ENCODE results near the gene CCNL1. TPM values are rescaled to one million over a fixed set of nuclear protein-coding genes. Genes with fewer than 3 reads are reported as not detected.

The CCNL1 gene
- total and polyA plus RNA-seq, 2 of the 4 experiments (the other 2 are of a cell fraction) = 60.9 to 83.3 TPM

- TF ChIP-seq MAFK (IDR thresholded peaks at IDR 0.05; ENCODE audit: low read depth, low read length) = no peak
These were observed 25.2 kb downstream of the CCNL1 start (continued) for GRCh38 chr3:157134620-157135191.

GRCh38 chr3:157133434-157134320 is 26.3 kb downstream of the CCNL1 start:
- H3K79me1 ChIP-seq (ENCODE audit: low read depth in 1 of 2, low read length in 2 of 2) = peaks cover 0 to 5% of the 10 kb centered on the region in 2 experiments; a peak in 1 of 4 replicates
- ATAC-seq (ENCODE audit: low read depth) (no peak), DNase-seq (no peak)
- no peak overlapping the region for H2AFZ ChIP-seq (replicated peaks; ENCODE audit: low read length, poor library complexity)
- H4K20me1 ChIP-seq (ENCODE audit: insufficient read depth, low read length) = no peaks in the 10 kb centered on the region
- peak overlapping the region; percentile 16; the same call in 1 of the 2 replicates for H2BK120ac ChIP-seq (ENCODE audit: low read depth, low read length)
- peak overlapping the region; percentile 55 for H3K4ac ChIP-seq (ENCODE audit: low read depth, low read length)
- no peak for TF ChIP-seq MAZ (IDR thresholded peaks at IDR 0.05; ENCODE audit: borderline replicate concordance, low read depth, low read length)
- TF ChIP-seq RAD21 (IDR thresholded peaks at IDR 0.05; ENCODE audit: low read length) = no peak
- TF ChIP-seq RCOR1 (IDR thresholded peaks at IDR 0.05; ENCODE audit: insufficient replicate concordance, low read length) = no peak
- TF ChIP-seq USF2 (IDR thresholded peaks at IDR 0.05; ENCODE audit: low read depth, low read length) = no peak
- TF ChIP-seq RFX5 (IDR thresholded peaks at IDR 0.05; ENCODE audit: low read depth, low read length) = no peak
- no peak for TF ChIP-seq NFE2L2 (IDR thresholded peaks at IDR 0.05; ENCODE audit: low read depth, low read length)
- TF ChIP-seq CHD1 (IDR thresholded peaks at IDR 0.05; ENCODE audit: low read depth, low read length) = no peak
- no peaks in the 10 kb centered on the region for H3K36me3 ChIP-seq (ENCODE audit: control insufficient read depth, insufficient read depth, low read length)
- WGBS, 2 experiments (ENCODE audit: extremely low coverage in 2 of 2, insufficient read length in 1 of 2) = no CpG with 5 or more reads among the region's 4 CpGs
- intact Hi-C loops (cut with micrococcal nuclease) = loop anchor here (10.0 kb wide), 1 partner anchor 749 kb away; no protein-coding TSS in a partner anchor
- peak overlapping the region; percentile 12; the same call in 1 of the 2 replicates for H3K23ac ChIP-seq (ENCODE audit: low read depth, low read length)
- H3K9ac ChIP-seq (ENCODE audit: low read depth, low read length) = no peak overlapping the region
- ChIA-PET POLR2A (ENCODE audit: unreplicated experiment) (no interaction called here), CTCF (interaction anchor here (1.8 kb wide), 1 partner anchor 51 kb away, joined by 4 read pairs; no protein-coding TSS in a partner anchor)
- H4K91ac ChIP-seq (ENCODE audit: insufficient read depth, low read depth, low read length) = no peak overlapping the region; the same call in 1 of the 2 replicates
- BruUV-seq (replicated peaks) = no TSS peak
- H3K56ac ChIP-seq (ENCODE audit: extremely low read depth, insufficient read depth, low read length) = no peak overlapping the region
- peak overlapping the region; percentile 29 for H2BK5ac ChIP-seq (ENCODE audit: low read depth, low read length, poor library complexity, severe bottlenecking)
- dilution Hi-C loops (cut with HindIII; ENCODE audit: low sequenced_read_pairs, unreplicated experiment) = no loop called here
- H3K9me1 ChIP-seq (ENCODE audit: insufficient read depth, low read length) = peaks cover 32% of the 10 kb centered on the region
- H2AK9ac ChIP-seq (replicated peaks; ENCODE audit: low read depth, low read length, poor library complexity) = no peak overlapping the region
- peak overlapping the region; percentile 52; the same call in 1 of the 2 replicates for H2AK5ac ChIP-seq (ENCODE audit: low read depth, low read length)
- no peaks in the 10 kb centered on the region for H3K9me3 ChIP-seq (ENCODE audit: control insufficient read depth, insufficient read depth, low read length)
- H2BK20ac ChIP-seq (ENCODE audit: low read depth, low read length) = peak overlapping the region; percentile 21; the same call in 1 of the 2 replicates
- H2BK15ac ChIP-seq (ENCODE audit: low read depth, low read length) = 0 out of 3 replicates have a peak overlapping the region, but pooled peaks have one; percentile 7
- in situ Hi-C loops (cut with MboI; ENCODE audit: low sequenced_read_pairs) = loop anchor here (10.0 to 25.0 kb wide), 2 partner anchors 989 to 1146 kb away; no protein-coding TSS in a partner anchor
- H3K4me2 ChIP-seq (ENCODE audit: low read depth, low read length) = no peak overlapping the region
- no peak overlapping the region for H4K5ac ChIP-seq (ENCODE audit: low read depth, low read length)
- H3K4me3 ChIP-seq (ENCODE audit: insufficient read depth, low read depth, low read length) = no peak overlapping the region
- H3K4me1 ChIP-seq (ENCODE audit: control insufficient read depth, insufficient read depth, low read length) = peaks cover 32% of the 10 kb centered on the region
- peak overlapping the region; percentile 26; the same call in 1 of the 2 replicates for H3K18ac ChIP-seq (ENCODE audit: low read depth, low read length)
- H3K14ac ChIP-seq (replicated peaks; ENCODE audit: low read depth, low read length) = peak overlapping the region; percentile 58; the same call in 1 of the 2 replicates
- no peak overlapping the region; a peak in 1 of 4 replicates for H4K8ac ChIP-seq (ENCODE audit: low read depth in 2 of 2, low read length in 2 of 2)
- H3K27ac ChIP-seq (ENCODE audit: insufficient read depth, low read length) = no peak overlapping the region
- no peaks in the 10 kb centered on the region for H3K27me3 ChIP-seq (ENCODE audit: control insufficient read depth, insufficient read depth, low read length)

Data from IMR-90 (cell line).